Medulla oblongata (tissue), 1 donor: ENCODE measurements around the gene ZNF107.
"Not testable (repeated sequence)": the region's sequence is repeated elsewhere in the genome, so short reads cannot be mapped to it uniquely, and the experiment has no call there.

Experiments
- DNase-seq: peaks from one replicate; pipeline ENCODE4 v3.0.0-alpha.2; 2015; ENCODE audit errors: extremely low spot score

ZNF107 gene

DNA sequence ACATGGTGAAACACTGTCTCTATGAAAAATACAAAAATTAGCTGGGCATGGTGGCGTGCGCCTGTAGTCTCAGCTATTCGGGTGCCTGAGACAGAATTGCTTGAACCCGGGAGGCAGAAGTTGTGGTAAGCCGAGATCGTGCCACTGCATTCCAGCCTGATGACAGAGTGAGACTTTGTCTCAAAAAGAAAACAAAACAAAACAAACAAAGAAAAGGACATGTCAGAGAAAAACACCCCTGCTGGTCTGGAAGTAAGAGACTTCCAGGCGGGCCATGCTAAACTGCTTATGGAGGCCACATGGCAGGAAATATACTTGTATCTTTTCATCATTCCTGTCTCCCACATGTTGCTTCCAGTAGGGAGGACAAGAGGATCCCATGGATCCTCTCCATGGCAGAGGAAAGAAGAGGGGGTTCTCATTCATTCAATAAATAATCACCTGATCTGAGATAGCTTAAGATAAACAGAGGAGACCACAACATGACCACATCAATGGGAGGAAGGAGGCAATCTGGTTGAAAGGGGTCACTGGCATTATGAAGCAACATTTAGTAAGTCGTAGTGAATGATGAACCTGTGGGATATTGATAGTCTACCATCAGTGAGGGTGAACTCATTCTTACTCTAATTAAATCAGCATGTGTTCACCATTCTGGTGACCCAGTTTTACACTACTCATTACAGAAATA, 67.8 kb downstream of the ZNF107 start:
- DNase-seq, result no peak

- no peak for DNase-seq
These were observed 70.6 kb downstream of the ZNF107 start for GRCh38 chr7:64736575-64736974.

DNA sequence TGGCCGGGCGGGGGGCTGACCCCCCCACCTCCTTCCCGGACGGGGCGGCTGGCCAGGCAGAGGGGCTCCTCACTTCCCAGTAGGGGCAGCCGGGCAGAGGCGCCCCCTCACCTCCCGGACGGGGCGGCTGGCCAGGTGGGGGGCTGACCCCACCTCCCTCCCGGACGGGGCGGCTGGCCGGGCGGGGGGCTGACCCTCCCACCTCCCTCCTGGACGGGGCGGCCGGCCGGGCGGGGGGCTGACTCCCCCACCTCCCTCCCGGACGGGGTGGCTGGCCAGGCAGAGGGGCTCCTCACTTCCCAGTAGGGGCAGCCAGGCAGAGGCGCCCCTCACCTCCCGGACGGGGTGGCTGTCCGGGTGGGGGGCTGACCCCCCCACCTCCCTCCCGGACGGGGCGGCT, 72.5 kb downstream of the ZNF107 start:
- not testable (repeated sequence) for DNase-seq

DNA sequence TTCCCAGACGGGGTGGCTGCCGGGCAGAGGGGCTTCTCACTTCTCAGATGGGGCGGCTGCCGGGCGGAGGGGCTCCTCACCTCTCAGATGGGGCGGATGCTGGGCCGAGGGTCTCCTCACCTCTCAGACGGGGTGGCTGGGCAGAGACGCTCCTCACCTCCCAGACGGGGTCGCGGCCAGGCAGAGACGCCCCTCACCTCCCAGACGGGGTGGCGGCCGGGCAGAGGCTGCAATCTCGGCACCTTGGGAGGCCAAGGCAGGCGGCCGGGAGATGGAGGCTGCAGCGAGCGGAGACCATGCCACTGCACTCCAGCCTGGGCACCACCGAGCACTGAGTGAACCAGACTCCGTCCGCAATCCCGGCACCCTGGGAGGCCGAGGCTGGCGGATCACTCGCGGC, 73.0 kb downstream of the ZNF107 start:
- DNase-seq, result not testable (repeated sequence)

GRCh38 chr7:64744680-64745079, 78.7 kb downstream of the ZNF107 start:
- DNase-seq, result no peak

- no peak for DNase-seq
These were observed 81.9 kb downstream of the ZNF107 start for GRCh38 chr7:64747802-64748201.

- DNase-seq, result no peak
These were observed 87.1 kb downstream of the ZNF107 start for GRCh38 chr7:64753032-64753431.

GRCh38 chr7:64755865-64756264, 89.9 kb downstream of the ZNF107 start:
- no peak for DNase-seq

GRCh38 chr7:64758151-64758550, 92.2 kb downstream of the ZNF107 start:
- no peak for DNase-seq
